DMS114 treated with DMSO at 0.1 percent for 48 hours (cell line): Measurements from ENCODE around the gene DROSHA.

Experiments
- DNase-seq: peaks from one replicate; lab custom pipeline; 2025; ENCODE audit not compliant: unreplicated experiment; lab: John Stamatoyannopoulos, UW

DROSHA gene

GRCh38 chr5:31531543-31531887, 378 bp downstream of the DROSHA start:
- DNase-seq = peak; percentile 49

- DNase-seq = no peak
Measured at GRCh38 chr5:31530541-31531265, 1.2 kb downstream of the DROSHA start.

GRCh38 chr5:31523041-31523440, 8.9 kb downstream of the DROSHA start:
- DNase-seq = no peak

- DNase-seq = no peak
Measured at GRCh38 chr5:31516802-31517201, 15.1 kb downstream of the DROSHA start.

- no peak for DNase-seq
Measured at GRCh38 chr5:31511305-31511704, 20.6 kb downstream of the DROSHA start.

GRCh38 chr5:31504529-31504928, 27.4 kb downstream of the DROSHA start:
- no peak for DNase-seq

- DNase-seq = no peak
Measured at GRCh38 chr5:31502506-31502905, 29.4 kb downstream of the DROSHA start.

GRCh38 chr5:31500256-31500655, 31.6 kb downstream of the DROSHA start:
- DNase-seq = no peak

GRCh38 chr5:31496891-31497290, 35.0 kb downstream of the DROSHA start:
- DNase-seq = no peak

- DNase-seq = no peak
Measured at GRCh38 chr5:31496301-31496700, 35.6 kb downstream of the DROSHA start.

GRCh38 chr5:31495336-31495735, 36.6 kb downstream of the DROSHA start:
- DNase-seq = no peak

- no peak for DNase-seq
Measured at GRCh38 chr5:31492869-31493268, 39.0 kb downstream of the DROSHA start.

- no peak for DNase-seq
Measured at GRCh38 chr5:31487506-31487905, 44.4 kb downstream of the DROSHA start.

GRCh38 chr5:31486441-31486840, 45.5 kb downstream of the DROSHA start:
- no peak for DNase-seq

GRCh38 chr5:31485376-31486207, 46.3 kb downstream of the DROSHA start:
- no peak for DNase-seq

GRCh38 chr5:31481531-31482165, 50.2 kb downstream of the DROSHA start:
- DNase-seq = no peak

- no peak for DNase-seq
Measured at GRCh38 chr5:31479706-31480105, 52.2 kb downstream of the DROSHA start.

GRCh38 chr5:31478901-31479300, 53.0 kb downstream of the DROSHA start:
- no peak for DNase-seq

- DNase-seq = no peak
Measured at GRCh38 chr5:31477971-31478370, 53.9 kb downstream of the DROSHA start.

GRCh38 chr5:31477516-31477915, 54.4 kb downstream of the DROSHA start:
- DNase-seq = no peak

GRCh38 chr5:31476738-31477141, 55.2 kb downstream of the DROSHA start:
- DNase-seq = no peak

GRCh38 chr5:31471916-31472315, 60.0 kb downstream of the DROSHA start:
- no peak for DNase-seq
